DMS114 treated with DMSO at 0.1 percent for 48 hours (cell line): ENCODE data around the gene ATAD2B.

Experiments used
- DNase-seq: peaks from one replicate; lab custom pipeline; 2025; ENCODE audit not compliant: unreplicated experiment; lab: John Stamatoyannopoulos, UW

Gene ATAD2B

GRCh38 chr2:23838996-23839395, 87.9 kb downstream of the ATAD2B start:
- DNase-seq = no peak

- DNase-seq = no peak
Measured at GRCh38 chr2:23838581-23838980, 88.3 kb downstream of the ATAD2B start.

GRCh38 chr2:23837871-23838270, 89.1 kb downstream of the ATAD2B start:
- DNase-seq = no peak

- no peak for DNase-seq
Measured at GRCh38 chr2:23836971-23837565, 89.9 kb downstream of the ATAD2B start.

- DNase-seq = no peak
Measured at GRCh38 chr2:23836505-23836904, 90.4 kb downstream of the ATAD2B start.

- no peak for DNase-seq
Measured at GRCh38 chr2:23835988-23836387, 90.9 kb downstream of the ATAD2B start.

GRCh38 chr2:23835423-23835822, 91.5 kb downstream of the ATAD2B start:
- DNase-seq = no peak

- DNase-seq = no peak
Measured at GRCh38 chr2:23828986-23829385, 97.9 kb downstream of the ATAD2B start.

GRCh38 chr2:23828256-23828980, 98.5 kb downstream of the ATAD2B start:
- no peak for DNase-seq

- DNase-seq = no peak
Measured at GRCh38 chr2:23827287-23827686, 99.6 kb downstream of the ATAD2B start.

- DNase-seq = no peak
Measured at GRCh38 chr2:23826771-23827170, 100.2 kb downstream of the ATAD2B start.

GRCh38 chr2:23826040-23826439, 100.9 kb downstream of the ATAD2B start:
- no peak for DNase-seq

- DNase-seq = peak; percentile 41
Measured at GRCh38 chr2:23824777-23825212, 102.1 kb downstream of the ATAD2B start.

- no peak for DNase-seq
Measured at GRCh38 chr2:23823863-23824262, 103.1 kb downstream of the ATAD2B start.

GRCh38 chr2:23814963-23815362, 112.0 kb downstream of the ATAD2B start:
- DNase-seq = no peak

GRCh38 chr2:23813438-23813837, 113.5 kb downstream of the ATAD2B start:
- DNase-seq = no peak

- no peak for DNase-seq
Measured at GRCh38 chr2:23809150-23809549, 117.8 kb downstream of the ATAD2B start.

GRCh38 chr2:23806665-23807249, 120.2 kb downstream of the ATAD2B start:
- no peak for DNase-seq

GRCh38 chr2:23806201-23806600, 120.7 kb downstream of the ATAD2B start:
- no peak for DNase-seq

- no peak for DNase-seq
Measured at GRCh38 chr2:23803965-23804542, 122.9 kb downstream of the ATAD2B start.

GRCh38 chr2:23803264-23803964, 123.5 kb downstream of the ATAD2B start:
- DNase-seq = no peak
